Endodermal cell (in vitro differentiated cells): ENCODE measurements around the gene PLCB4. TPM values are rescaled to one million over a fixed set of nuclear protein-coding genes. Genes with fewer than 3 reads are reported as not detected.

Experiments
- DNase-seq: peaks from one replicate; pipeline ENCODE4 v3.0.0-alpha.2; 2017
- H3K27ac ChIP-seq: 2 replicates; pipeline ENCODE4 v1.5.1; 2013; ENCODE audit warnings: mild to moderate bottlenecking, low read depth, low read length, moderate library complexity
- H3K27me3 ChIP-seq: 2 replicates; pipeline ENCODE4 v1.6.1; 2013; ENCODE audit warnings: mild to moderate bottlenecking, low read length, moderate library complexity; ENCODE audit not compliant: insufficient read depth, control insufficient read depth, poor library complexity, severe bottlenecking
- H3K36me3 ChIP-seq: 2 replicates; pipeline ENCODE4 v1.7.0; 2013; ENCODE audit warnings: mild to moderate bottlenecking, low read length, moderate library complexity; ENCODE audit not compliant: control insufficient read depth, insufficient read depth
- H3K4me1 ChIP-seq: one replicate; pipeline ENCODE4 v1.7.0; 2013; ENCODE audit warnings: low read length; ENCODE audit not compliant: control insufficient read depth, insufficient read depth
- H3K4me3 ChIP-seq: 2 replicates; pipeline ENCODE4 v1.5.1; 2013; ENCODE audit warnings: mild to moderate bottlenecking, low read length, moderate library complexity
- H3K9ac ChIP-seq: 2 replicates; pipeline ENCODE4 v1.6.1; 2013; ENCODE audit warnings: mild to moderate bottlenecking, low read length, moderate library complexity; ENCODE audit not compliant: poor library complexity, severe bottlenecking; ENCODE audit errors: extremely low read depth
- H3K9me3 ChIP-seq: 2 replicates; pipeline ENCODE4 v1.6.1; 2013; ENCODE audit warnings: mild to moderate bottlenecking, low read length, moderate library complexity; ENCODE audit not compliant: control insufficient read depth
- H3K27ac Mint-ChIP-seq: 2 replicates; pipeline ENCODE4 v1.8.0; 2020; ENCODE audit warnings: mixed read lengths
- H3K27me3 Mint-ChIP-seq: 2 replicates; pipeline ENCODE4 v1.8.0; 2021; ENCODE audit warnings: mild to moderate bottlenecking, mixed read lengths; ENCODE audit not compliant: insufficient read depth
- H3K36me3 Mint-ChIP-seq: 2 replicates; pipeline ENCODE4 v1.8.0; 2020; ENCODE audit warnings: low read depth, mixed read lengths
- H3K4me1 Mint-ChIP-seq: 2 replicates; pipeline ENCODE4 v1.8.0; 2020; ENCODE audit warnings: mixed read lengths
- H3K4me3 Mint-ChIP-seq: 2 replicates; pipeline ENCODE4 v1.8.0; 2020; ENCODE audit warnings: mild to moderate bottlenecking, moderate library complexity, mixed read lengths
- H3K9me3 Mint-ChIP-seq: 2 replicates; pipeline ENCODE4 v1.8.0; 2020; ENCODE audit warnings: mild to moderate bottlenecking, mixed read lengths
- WGBS, 2 experiments: methylation state at CpG; one replicate each; pipeline versions ENCODE4 v1.1.5 to v1.1.7; 2013; ENCODE audit warnings: missing lambda C conversion rate in 2 of 2, mixed read lengths in 1 of 2; ENCODE audit not compliant: insufficient coverage in 1 of 2, insufficient read length in 1 of 2; 5-methylcytosine and 5-hydroxymethylcytosine counted together
- total RNA-seq, 2 donors: library from RNA; stranded (reverse); fragmentation: NEBNext Ultra II Directional in 1 of 2; extraction: Animal tissue kit (Norgen Biotek cat#: 25700) in 1 of 2; gene quantifications; 2 replicates in 1 of 2; 3 replicates in 1 of 2; pipeline ENCODE4 v1.2.1, GENCODE V29; 2021
- TF ChIP-seq, protein P1 (sequence below): fragments of 200-600 bp; sonication (generic); conservative IDR thresholded peaks from 2 replicates; pipeline ENCODE4 v1.5.0; 2021; ENCODE audit warnings: antibody characterized with exemption, mild to moderate bottlenecking

Gene PLCB4
- total RNA-seq, 2 donors from 2014 or later = 14.4 to 14.6 TPM

DNA sequence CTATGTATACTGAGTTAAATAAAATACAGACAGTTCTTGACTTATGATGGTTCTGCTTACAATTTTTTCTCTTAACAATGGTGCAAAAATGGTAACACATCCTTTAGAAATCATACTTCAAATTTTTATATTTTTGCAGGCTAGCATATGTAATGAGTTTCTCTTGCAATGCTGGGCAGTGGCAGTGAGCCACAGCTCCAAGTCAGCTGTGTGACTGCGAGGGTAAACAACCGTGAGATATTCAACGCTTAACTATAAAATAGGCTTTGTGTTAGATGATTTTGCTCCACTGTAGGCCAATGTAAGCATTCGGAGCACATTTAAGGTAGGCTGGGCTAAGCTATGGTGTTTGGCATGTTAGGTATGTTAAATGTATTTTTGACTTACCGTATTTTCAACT, 136.1 kb downstream of the PLCB4 start:
- H3K9ac ChIP-seq = no peak overlapping the region
- peaks cover 7% of the 10 kb centered on the region for H3K4me1 Mint-ChIP-seq
- no peak overlapping the region for H3K27ac ChIP-seq
- H3K9me3 ChIP-seq = no peaks in the 10 kb centered on the region
- no peak for DNase-seq
- 88 to 98% methylated on average over 3 to 5 of the region's 5 CpGs for WGBS, 2 experiments
- no peak overlapping the region for H3K4me3 ChIP-seq
- TF ChIP-seq, protein P1, sequence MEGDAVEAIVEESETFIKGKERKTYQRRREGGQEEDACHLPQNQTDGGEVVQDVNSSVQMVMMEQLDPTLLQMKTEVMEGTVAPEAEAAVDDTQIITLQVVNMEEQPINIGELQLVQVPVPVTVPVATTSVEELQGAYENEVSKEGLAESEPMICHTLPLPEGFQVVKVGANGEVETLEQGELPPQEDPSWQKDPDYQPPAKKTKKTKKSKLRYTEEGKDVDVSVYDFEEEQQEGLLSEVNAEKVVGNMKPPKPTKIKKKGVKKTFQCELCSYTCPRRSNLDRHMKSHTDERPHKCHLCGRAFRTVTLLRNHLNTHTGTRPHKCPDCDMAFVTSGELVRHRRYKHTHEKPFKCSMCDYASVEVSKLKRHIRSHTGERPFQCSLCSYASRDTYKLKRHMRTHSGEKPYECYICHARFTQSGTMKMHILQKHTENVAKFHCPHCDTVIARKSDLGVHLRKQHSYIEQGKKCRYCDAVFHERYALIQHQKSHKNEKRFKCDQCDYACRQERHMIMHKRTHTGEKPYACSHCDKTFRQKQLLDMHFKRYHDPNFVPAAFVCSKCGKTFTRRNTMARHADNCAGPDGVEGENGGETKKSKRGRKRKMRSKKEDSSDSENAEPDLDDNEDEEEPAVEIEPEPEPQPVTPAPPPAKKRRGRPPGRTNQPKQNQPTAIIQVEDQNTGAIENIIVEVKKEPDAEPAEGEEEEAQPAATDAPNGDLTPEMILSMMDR = no peak
- H3K36me3 Mint-ChIP-seq = no peaks in the 10 kb centered on the region
- H3K4me3 Mint-ChIP-seq = no peak overlapping the region
- no peak overlapping the region for H3K27ac Mint-ChIP-seq
- H3K36me3 ChIP-seq = no peaks in the 10 kb centered on the region
- no peaks in the 10 kb centered on the region for H3K27me3 ChIP-seq
- no peaks in the 10 kb centered on the region for H3K4me1 ChIP-seq
- no peaks in the 10 kb centered on the region for H3K9me3 Mint-ChIP-seq
- H3K27me3 Mint-ChIP-seq = no peaks in the 10 kb centered on the region

DNA sequence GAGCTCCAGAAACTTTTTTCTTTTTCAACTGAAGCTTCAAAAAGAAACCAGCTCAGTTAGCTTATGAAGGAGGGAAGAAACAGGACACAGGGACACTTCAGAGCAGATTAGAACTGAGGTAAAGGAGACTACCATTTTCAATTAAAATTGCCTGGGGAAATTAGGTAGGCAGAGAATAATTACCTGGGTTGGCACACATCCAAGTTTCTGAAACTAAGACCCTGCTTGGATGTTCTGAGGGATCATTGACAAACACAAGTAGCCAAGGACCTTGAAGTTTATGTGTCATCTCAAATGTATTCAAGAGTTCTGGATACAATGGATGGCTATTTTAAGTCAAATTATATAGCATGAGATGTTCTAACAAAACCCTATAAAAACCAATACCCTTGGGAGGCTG, 137.6 kb downstream of the PLCB4 start:
- no peak overlapping the region for H3K4me3 Mint-ChIP-seq
- no peak overlapping the region for H3K4me3 ChIP-seq
- no peaks in the 10 kb centered on the region for H3K4me1 Mint-ChIP-seq
- no peaks in the 10 kb centered on the region for H3K4me1 ChIP-seq
- no peak for DNase-seq
- no peak overlapping the region for H3K27ac ChIP-seq
- H3K36me3 ChIP-seq = no peaks in the 10 kb centered on the region
- H3K9me3 Mint-ChIP-seq = no peaks in the 10 kb centered on the region
- no peaks in the 10 kb centered on the region for H3K27me3 Mint-ChIP-seq
- no peaks in the 10 kb centered on the region for H3K9me3 ChIP-seq
- TF ChIP-seq, protein P1 = no peak
- no peaks in the 10 kb centered on the region for H3K36me3 Mint-ChIP-seq
- no peak overlapping the region for H3K27ac Mint-ChIP-seq
- H3K9ac ChIP-seq = no peak overlapping the region
- no peaks in the 10 kb centered on the region for H3K27me3 ChIP-seq

DNA sequence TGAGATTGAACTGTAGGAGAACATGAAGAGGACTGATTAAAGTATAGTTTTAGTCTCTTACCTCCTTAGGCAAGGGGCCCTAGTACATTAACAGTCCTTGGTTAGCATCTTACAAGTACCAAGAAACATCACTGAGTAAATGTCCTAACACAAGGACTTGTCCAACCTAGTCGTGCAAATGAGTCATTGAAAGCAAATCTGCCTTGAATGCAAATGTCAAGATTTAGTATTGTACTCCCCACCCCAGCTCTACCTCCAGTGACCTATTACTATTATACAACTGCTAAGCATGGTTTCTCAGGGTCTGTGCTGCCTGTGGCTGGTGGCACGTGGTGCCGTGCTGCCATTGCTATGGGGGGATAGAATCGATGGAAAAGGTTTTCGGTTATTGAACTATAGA, 138.4 kb downstream of the PLCB4 start:
- TF ChIP-seq, protein P1 = no peak
- H3K4me3 ChIP-seq = no peak overlapping the region
- no peaks in the 10 kb centered on the region for H3K4me1 Mint-ChIP-seq
- H3K9me3 ChIP-seq = no peaks in the 10 kb centered on the region
- no peaks in the 10 kb centered on the region for H3K27me3 ChIP-seq
- H3K4me1 ChIP-seq = no peaks in the 10 kb centered on the region
- H3K36me3 Mint-ChIP-seq = no peaks in the 10 kb centered on the region
- WGBS, 2 experiments = 83 to 100% methylated on average over 1 to 5 of the region's 5 CpGs
- H3K9me3 Mint-ChIP-seq = no peaks in the 10 kb centered on the region
- H3K9ac ChIP-seq = no peak overlapping the region
- H3K27ac Mint-ChIP-seq = no peak overlapping the region
- H3K36me3 ChIP-seq = no peaks in the 10 kb centered on the region
- H3K4me3 Mint-ChIP-seq = no peak overlapping the region
- H3K27ac ChIP-seq = no peak overlapping the region
- no peaks in the 10 kb centered on the region for H3K27me3 Mint-ChIP-seq
- no peak for DNase-seq
